Chondrocyte (in vitro differentiated cells): Measurements from ENCODE around the gene DCAF6. TPM values are rescaled to one million over a fixed set of nuclear protein-coding genes. Genes with fewer than 3 reads are reported as not detected.

Experiments used
- DNase-seq: peaks from one replicate; pipeline ENCODE4 v3.0.0; 2021; ENCODE audit warnings: mixed read lengths, low spot score
- H3K27ac Mint-ChIP-seq: one replicate; pipeline ENCODE4 v1.8.0; 2021; ENCODE audit warnings: mild to moderate bottlenecking, moderate library complexity, mixed read lengths; ENCODE audit not compliant: unreplicated experiment
- H3K27me3 Mint-ChIP-seq: 2 replicates; pipeline ENCODE4 v1.8.0; 2021; ENCODE audit warnings: low read depth, mixed read lengths
- H3K36me3 Mint-ChIP-seq: 2 replicates; pipeline ENCODE4 v1.8.0; 2021; ENCODE audit warnings: low read depth, mixed read lengths
- H3K4me1 Mint-ChIP-seq: 2 replicates; pipeline ENCODE4 v1.8.0; 2021; ENCODE audit warnings: low read depth, mild to moderate bottlenecking, mixed read lengths
- H3K4me3 Mint-ChIP-seq: one replicate; pipeline ENCODE4 v1.8.0; 2021; ENCODE audit warnings: mild to moderate bottlenecking, moderate library complexity, mixed read lengths; ENCODE audit not compliant: unreplicated experiment
- H3K9me3 Mint-ChIP-seq: 2 replicates; pipeline ENCODE4 v1.8.0; 2021; ENCODE audit warnings: low read depth, mixed read lengths
- CTCF ChIP-seq: fragments of 200-600 bp; sonication (generic); IDR thresholded peaks from 2 replicates; pipeline ENCODE4 v1.5.0; 2021; ENCODE audit warnings: antibody characterized with exemption, mild to moderate bottlenecking, moderate library complexity
- total RNA-seq: library from RNA; stranded (reverse); gene quantifications from 3 replicates; pipeline ENCODE4 v1.2.1, GENCODE V29; 2021

The DCAF6 gene
- total RNA-seq, 1 donor from 2014 or later, result 49.4 TPM

DNA sequence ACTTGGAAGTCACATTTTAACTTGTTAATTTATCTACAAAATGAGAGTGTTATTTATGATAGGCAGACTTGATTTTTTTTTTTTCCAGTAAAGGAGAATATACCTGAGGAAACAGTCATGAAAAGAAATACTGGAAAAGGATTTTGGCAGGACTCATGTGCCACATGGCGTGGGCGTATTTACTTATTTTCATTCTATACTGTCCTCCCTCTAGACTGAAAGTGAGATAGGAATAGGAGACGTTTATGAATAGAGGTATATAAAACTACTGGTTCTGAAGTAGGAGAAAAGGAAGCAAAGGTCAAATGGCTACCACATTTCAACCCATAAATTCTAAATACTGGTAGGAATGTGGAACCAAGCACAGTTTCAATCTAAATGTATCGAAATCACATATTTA is 95.1 kb downstream of the DCAF6 start:
- H3K27ac Mint-ChIP-seq, result no peak overlapping the region
- H3K4me1 Mint-ChIP-seq, result no peaks in the 10 kb centered on the region
- H3K36me3 Mint-ChIP-seq, result peaks cover 2% of the 10 kb centered on the region
- no peak for DNase-seq
- no peaks in the 10 kb centered on the region for H3K27me3 Mint-ChIP-seq
- H3K9me3 Mint-ChIP-seq, result no peaks in the 10 kb centered on the region
- H3K4me3 Mint-ChIP-seq, result no peak overlapping the region
- no peak for TF ChIP-seq CTCF

GRCh38 chr1:168032029-168032428 is 95.5 kb downstream of the DCAF6 start:
- H3K4me3 Mint-ChIP-seq, result no peak overlapping the region
- DNase-seq, result no peak
- no peaks in the 10 kb centered on the region for H3K27me3 Mint-ChIP-seq
- H3K27ac Mint-ChIP-seq, result no peak overlapping the region
- H3K9me3 Mint-ChIP-seq, result no peaks in the 10 kb centered on the region
- peaks cover 2% of the 10 kb centered on the region for H3K36me3 Mint-ChIP-seq
- TF ChIP-seq CTCF, result no peak
- no peaks in the 10 kb centered on the region for H3K4me1 Mint-ChIP-seq

DNA sequence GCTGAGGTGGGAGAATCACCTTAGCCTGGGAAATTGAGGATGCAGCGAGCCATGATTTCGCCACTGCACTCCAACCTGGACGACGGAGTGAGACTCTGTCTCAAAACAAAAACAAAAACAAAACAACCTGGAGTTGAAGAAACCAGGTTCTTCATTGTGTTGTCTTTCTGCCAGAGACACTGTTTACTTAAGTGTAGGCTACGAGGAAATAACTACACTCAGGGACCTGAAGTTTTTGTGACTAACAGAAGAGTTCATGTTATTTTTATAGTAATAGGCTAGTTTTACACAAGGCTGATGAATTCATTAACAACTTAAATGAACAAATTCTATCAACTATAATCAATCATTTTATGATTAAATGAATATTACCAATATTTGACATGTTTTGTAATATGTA is 98.9 kb downstream of the DCAF6 start:
- Mint-ChIP-seq H3K27ac (no peak overlapping the region), H3K36me3 (peaks cover 2% of the 10 kb centered on the region), H3K4me3 (no peak overlapping the region), H3K4me1 (no peaks in the 10 kb centered on the region), H3K9me3 (no peaks in the 10 kb centered on the region), H3K27me3 (no peaks in the 10 kb centered on the region)
- DNase-seq, result no peak
- TF ChIP-seq CTCF, result no peak

- DNase-seq, result no peak
- H3K36me3 Mint-ChIP-seq, result peaks cover 15% of the 10 kb centered on the region
- peaks cover 2% of the 10 kb centered on the region for H3K9me3 Mint-ChIP-seq
- H3K27me3 Mint-ChIP-seq, result no peaks in the 10 kb centered on the region
- no peak overlapping the region for H3K27ac Mint-ChIP-seq
- TF ChIP-seq CTCF, result no peak
- no peak overlapping the region for H3K4me3 Mint-ChIP-seq
- peaks cover 12% of the 10 kb centered on the region for H3K4me1 Mint-ChIP-seq
These were observed 105.9 kb downstream of the DCAF6 start for GRCh38 chr1:168042362-168042761.

DNA sequence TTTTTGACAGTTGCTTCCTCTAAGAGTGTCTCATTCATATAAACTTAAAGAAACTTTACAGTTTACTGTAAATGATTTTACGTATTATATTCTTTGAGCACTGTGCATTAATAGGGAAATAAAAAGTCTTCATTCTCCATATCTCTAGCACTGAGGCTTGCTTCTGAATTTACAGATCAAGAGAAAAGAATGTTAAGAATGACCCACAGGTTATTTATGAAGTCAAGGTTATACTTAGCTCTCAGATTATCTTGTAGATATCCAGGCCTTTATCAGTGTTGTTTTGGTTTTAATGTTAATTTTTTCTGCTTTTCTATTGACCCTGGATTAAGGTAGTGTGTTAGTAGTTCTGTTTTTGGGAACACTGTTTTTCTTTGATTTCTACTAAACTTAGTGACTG is 108.8 kb downstream of the DCAF6 start:
- DNase-seq, result no peak
- H3K4me1 Mint-ChIP-seq, result peaks cover 12% of the 10 kb centered on the region
- H3K27ac Mint-ChIP-seq, result no peak overlapping the region
- peaks cover 20% of the 10 kb centered on the region for H3K36me3 Mint-ChIP-seq
- no peak overlapping the region for H3K4me3 Mint-ChIP-seq
- H3K27me3 Mint-ChIP-seq, result no peaks in the 10 kb centered on the region
- TF ChIP-seq CTCF, result no peak
- H3K9me3 Mint-ChIP-seq, result peaks cover 2% of the 10 kb centered on the region
